H1 (cell line): ENCODE data around the gene CAPZB. TPM values are rescaled to one million over a fixed set of nuclear protein-coding genes. Genes with fewer than 3 reads are reported as not detected.

ENCODE experiments used
- KDM4A ChIP-seq: IDR thresholded peaks from one replicate; pipeline ENCODE4 v1.7.1; 2012; ENCODE audit warnings: low read depth, mild to moderate bottlenecking, moderate library complexity, low read length, inconsistent platforms; ENCODE audit not compliant: severe bottlenecking
- MAFK ChIP-seq: IDR thresholded peaks from 2 replicates; pipeline ENCODE4 v1.6.1; 2012; ENCODE audit warnings: low read depth, mild to moderate bottlenecking, improper control_type of control experiment, low read length
- RFX5 ChIP-seq: IDR thresholded peaks from 2 replicates; pipeline ENCODE4 v1.6.1; 2011; ENCODE audit warnings: low read depth, low read length, improper control_type of control experiment, borderline replicate concordance
- RXRA ChIP-seq: IDR thresholded peaks from 2 replicates; pipeline ENCODE4 v1.6.1; 2011; ENCODE audit warnings: low read depth, mild to moderate bottlenecking, low read length, moderate library complexity; ENCODE audit not compliant: insufficient read depth
- SIN3A ChIP-seq, 2 experiments: IDR thresholded peaks in 1 of 2; conservative IDR thresholded peaks in 1 of 2; 2 replicates each; pipeline ENCODE4 v1.6.1; 2011 to 2012; ENCODE audit warnings: low read length in 2 of 2, improper control_type of control experiment in 1 of 2, low read depth in 1 of 2, mild to moderate bottlenecking in 1 of 2
- YY1 ChIP-seq: IDR thresholded peaks from 2 replicates; pipeline ENCODE4 v1.6.1; 2011; ENCODE audit warnings: low read depth, mild to moderate bottlenecking, low read length
- polyA plus RNA-seq, 7 experiments: library from polyadenylated mRNA; depleted of rRNA in 3 of 7; stranded (reverse) in 5 of 7; unstranded in 2 of 7; fragments of >200 nt in 5 of 7; fragments of 200-250 nt in 2 of 7; gene quantifications; 1 replicate in 5 of 7; 2 replicates in 1 of 7; 4 replicates in 1 of 7; pipeline versions ENCODE4 v1.2.1 to v1.2.3, GENCODE V29; 2011 to 2013; ENCODE audit warnings: missing spikeins in 2 of 7, mixed read lengths in 2 of 7
- total RNA-seq: library from RNA; stranded (reverse); fragmentation: NEBNext Ultra II Directional; extraction: Animal tissue kit (Norgen Biotek cat#: 25700); gene quantifications from 2 replicates; pipeline ENCODE4 v1.2.1, GENCODE V29; 2021
- TF ChIP-seq, protein P1 (sequence below): fragments of 300-600 bp; sonication (generic); IDR thresholded peaks from 2 replicates; pipeline ENCODE4 v1.7.1; 2012; ENCODE audit warnings: low read length, moderate library complexity, mild to moderate bottlenecking, inconsistent platforms; ENCODE audit not compliant: insufficient replicate concordance
- TF ChIP-seq, protein P2 (sequence below): IDR thresholded peaks from 2 replicates; pipeline ENCODE4 v1.6.1; 2012; ENCODE audit warnings: low read length, inconsistent platforms

Gene CAPZB
- total and polyA plus RNA-seq, 2 of the 8 experiments (the other 6 are each of a cell fraction or from before 2014, with no cell fraction given): 162 to 371 TPM

DNA sequence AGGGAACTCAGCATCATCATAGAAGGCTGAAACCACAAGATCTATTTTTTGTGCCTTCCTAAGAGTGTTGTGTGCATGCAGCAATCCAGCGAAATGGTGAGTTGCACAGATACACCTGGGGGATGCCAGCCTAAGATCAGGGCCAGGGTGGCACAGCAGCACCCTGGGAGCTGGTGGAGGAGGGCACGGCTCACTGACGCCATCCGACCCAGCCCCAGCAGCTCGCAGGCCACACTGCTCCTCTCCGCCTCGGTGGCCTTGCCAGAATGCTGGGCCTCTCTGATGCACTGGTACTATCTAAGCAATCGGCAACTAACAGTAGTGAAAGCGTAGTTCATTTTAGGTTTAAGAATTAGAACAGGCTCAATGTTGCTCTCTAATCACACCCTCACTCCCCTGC lies 37.8 kb downstream of the CAPZB start (continued):
- TF ChIP-seq, protein P1, sequence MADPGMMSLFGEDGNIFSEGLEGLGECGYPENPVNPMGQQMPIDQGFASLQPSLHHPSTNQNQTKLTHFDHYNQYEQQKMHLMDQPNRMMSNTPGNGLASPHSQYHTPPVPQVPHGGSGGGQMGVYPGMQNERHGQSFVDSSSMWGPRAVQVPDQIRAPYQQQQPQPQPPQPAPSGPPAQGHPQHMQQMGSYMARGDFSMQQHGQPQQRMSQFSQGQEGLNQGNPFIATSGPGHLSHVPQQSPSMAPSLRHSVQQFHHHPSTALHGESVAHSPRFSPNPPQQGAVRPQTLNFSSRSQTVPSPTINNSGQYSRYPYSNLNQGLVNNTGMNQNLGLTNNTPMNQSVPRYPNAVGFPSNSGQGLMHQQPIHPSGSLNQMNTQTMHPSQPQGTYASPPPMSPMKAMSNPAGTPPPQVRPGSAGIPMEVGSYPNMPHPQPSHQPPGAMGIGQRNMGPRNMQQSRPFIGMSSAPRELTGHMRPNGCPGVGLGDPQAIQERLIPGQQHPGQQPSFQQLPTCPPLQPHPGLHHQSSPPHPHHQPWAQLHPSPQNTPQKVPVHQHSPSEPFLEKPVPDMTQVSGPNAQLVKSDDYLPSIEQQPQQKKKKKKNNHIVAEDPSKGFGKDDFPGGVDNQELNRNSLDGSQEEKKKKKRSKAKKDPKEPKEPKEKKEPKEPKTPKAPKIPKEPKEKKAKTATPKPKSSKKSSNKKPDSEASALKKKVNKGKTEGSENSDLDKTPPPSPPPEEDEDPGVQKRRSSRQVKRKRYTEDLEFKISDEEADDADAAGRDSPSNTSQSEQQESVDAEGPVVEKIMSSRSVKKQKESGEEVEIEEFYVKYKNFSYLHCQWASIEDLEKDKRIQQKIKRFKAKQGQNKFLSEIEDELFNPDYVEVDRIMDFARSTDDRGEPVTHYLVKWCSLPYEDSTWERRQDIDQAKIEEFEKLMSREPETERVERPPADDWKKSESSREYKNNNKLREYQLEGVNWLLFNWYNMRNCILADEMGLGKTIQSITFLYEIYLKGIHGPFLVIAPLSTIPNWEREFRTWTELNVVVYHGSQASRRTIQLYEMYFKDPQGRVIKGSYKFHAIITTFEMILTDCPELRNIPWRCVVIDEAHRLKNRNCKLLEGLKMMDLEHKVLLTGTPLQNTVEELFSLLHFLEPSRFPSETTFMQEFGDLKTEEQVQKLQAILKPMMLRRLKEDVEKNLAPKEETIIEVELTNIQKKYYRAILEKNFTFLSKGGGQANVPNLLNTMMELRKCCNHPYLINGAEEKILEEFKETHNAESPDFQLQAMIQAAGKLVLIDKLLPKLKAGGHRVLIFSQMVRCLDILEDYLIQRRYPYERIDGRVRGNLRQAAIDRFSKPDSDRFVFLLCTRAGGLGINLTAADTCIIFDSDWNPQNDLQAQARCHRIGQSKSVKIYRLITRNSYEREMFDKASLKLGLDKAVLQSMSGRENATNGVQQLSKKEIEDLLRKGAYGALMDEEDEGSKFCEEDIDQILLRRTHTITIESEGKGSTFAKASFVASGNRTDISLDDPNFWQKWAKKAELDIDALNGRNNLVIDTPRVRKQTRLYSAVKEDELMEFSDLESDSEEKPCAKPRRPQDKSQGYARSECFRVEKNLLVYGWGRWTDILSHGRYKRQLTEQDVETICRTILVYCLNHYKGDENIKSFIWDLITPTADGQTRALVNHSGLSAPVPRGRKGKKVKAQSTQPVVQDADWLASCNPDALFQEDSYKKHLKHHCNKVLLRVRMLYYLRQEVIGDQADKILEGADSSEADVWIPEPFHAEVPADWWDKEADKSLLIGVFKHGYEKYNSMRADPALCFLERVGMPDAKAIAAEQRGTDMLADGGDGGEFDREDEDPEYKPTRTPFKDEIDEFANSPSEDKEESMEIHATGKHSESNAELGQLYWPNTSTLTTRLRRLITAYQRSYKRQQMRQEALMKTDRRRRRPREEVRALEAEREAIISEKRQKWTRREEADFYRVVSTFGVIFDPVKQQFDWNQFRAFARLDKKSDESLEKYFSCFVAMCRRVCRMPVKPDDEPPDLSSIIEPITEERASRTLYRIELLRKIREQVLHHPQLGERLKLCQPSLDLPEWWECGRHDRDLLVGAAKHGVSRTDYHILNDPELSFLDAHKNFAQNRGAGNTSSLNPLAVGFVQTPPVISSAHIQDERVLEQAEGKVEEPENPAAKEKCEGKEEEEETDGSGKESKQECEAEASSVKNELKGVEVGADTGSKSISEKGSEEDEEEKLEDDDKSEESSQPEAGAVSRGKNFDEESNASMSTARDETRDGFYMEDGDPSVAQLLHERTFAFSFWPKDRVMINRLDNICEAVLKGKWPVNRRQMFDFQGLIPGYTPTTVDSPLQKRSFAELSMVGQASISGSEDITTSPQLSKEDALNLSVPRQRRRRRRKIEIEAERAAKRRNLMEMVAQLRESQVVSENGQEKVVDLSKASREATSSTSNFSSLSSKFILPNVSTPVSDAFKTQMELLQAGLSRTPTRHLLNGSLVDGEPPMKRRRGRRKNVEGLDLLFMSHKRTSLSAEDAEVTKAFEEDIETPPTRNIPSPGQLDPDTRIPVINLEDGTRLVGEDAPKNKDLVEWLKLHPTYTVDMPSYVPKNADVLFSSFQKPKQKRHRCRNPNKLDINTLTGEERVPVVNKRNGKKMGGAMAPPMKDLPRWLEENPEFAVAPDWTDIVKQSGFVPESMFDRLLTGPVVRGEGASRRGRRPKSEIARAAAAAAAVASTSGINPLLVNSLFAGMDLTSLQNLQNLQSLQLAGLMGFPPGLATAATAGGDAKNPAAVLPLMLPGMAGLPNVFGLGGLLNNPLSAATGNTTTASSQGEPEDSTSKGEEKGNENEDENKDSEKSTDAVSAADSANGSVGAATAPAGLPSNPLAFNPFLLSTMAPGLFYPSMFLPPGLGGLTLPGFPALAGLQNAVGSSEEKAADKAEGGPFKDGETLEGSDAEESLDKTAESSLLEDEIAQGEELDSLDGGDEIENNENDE: no peak
- TF ChIP-seq RXRA: no peak
- TF ChIP-seq RFX5: no peak
- no peak for TF ChIP-seq KDM4A
- TF ChIP-seq SIN3A (conservative IDR thresholded peaks at IDR 0.05 in 1 of 2, IDR thresholded peaks at IDR 0.05 in 1 of 2; ENCODE audit: low read depth in 1 of 2, low read length in 2 of 2): no peak
- TF ChIP-seq YY1: no peak
- TF ChIP-seq MAFK: no peak
- TF ChIP-seq, protein P2, sequence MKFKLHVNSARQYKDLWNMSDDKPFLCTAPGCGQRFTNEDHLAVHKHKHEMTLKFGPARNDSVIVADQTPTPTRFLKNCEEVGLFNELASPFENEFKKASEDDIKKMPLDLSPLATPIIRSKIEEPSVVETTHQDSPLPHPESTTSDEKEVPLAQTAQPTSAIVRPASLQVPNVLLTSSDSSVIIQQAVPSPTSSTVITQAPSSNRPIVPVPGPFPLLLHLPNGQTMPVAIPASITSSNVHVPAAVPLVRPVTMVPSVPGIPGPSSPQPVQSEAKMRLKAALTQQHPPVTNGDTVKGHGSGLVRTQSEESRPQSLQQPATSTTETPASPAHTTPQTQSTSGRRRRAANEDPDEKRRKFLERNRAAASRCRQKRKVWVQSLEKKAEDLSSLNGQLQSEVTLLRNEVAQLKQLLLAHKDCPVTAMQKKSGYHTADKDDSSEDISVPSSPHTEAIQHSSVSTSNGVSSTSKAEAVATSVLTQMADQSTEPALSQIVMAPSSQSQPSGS: no peak
- TF ChIP-seq, all 59 proteins: peak for 0
